COLO829 (cell line): Measurements from ENCODE around the gene RELA.
A peak's percentile ranks its signal among the peaks of the same experiment; 100 is the strongest.

ENCODE experiments used
- DNase-seq: peaks from one replicate; pipeline ENCODE4 v3.0.0; 2012; ENCODE audit warnings: low spot score

The RELA gene

GRCh38 chr11:65611758-65612603 is 50.7 kb downstream of the RELA start:
- DNase-seq, result no peak

GRCh38 chr11:65611028-65611757 is 51.5 kb downstream of the RELA start:
- DNase-seq, result no peak

- DNase-seq, result no peak
These were observed 52.3 kb downstream of the RELA start for GRCh38 chr11:65610404-65610803.

- DNase-seq, result no peak
These were observed 53.1 kb downstream of the RELA start for GRCh38 chr11:65609665-65610064.

- DNase-seq, result no peak
These were observed 53.5 kb downstream of the RELA start for GRCh38 chr11:65609229-65609628.

- no peak for DNase-seq
These were observed 54.9 kb downstream of the RELA start for GRCh38 chr11:65607614-65608426.

GRCh38 chr11:65606876-65607613 is 55.7 kb downstream of the RELA start:
- peak; percentile 72 for DNase-seq

GRCh38 chr11:65604258-65604657 is 58.5 kb downstream of the RELA start:
- no peak for DNase-seq
